Liver (tissue), 9 donors: ENCODE results near the gene FAM120B. TPM values are rescaled to one million over a fixed set of nuclear protein-coding genes. Genes with fewer than 3 reads are reported as not detected.

ENCODE experiments used
- DNase-seq: peaks from one replicate; pipeline ENCODE4 v3.0.0-alpha.2; 2017; ENCODE audit warnings: low spot score
- H3K27ac ChIP-seq, 2 donors: one replicate each; pipeline ENCODE4 v1.7.0; 2013; ENCODE audit warnings: inconsistent platforms in 2 of 2, low read length in 2 of 2, control low read depth in 1 of 2, low read depth in 1 of 2, mild to moderate bottlenecking in 1 of 2
- H3K27me3 ChIP-seq, 4 donors: one replicate each; pipeline versions ENCODE4 v1.6.1 to v1.7.0; 2013; ENCODE audit warnings: low read length in 3 of 4, inconsistent platforms in 1 of 4, mild to moderate bottlenecking in 1 of 4, moderate library complexity in 1 of 4; ENCODE audit not compliant: control insufficient read depth in 4 of 4, insufficient read depth in 4 of 4
- H3K36me3 ChIP-seq, 4 donors: one replicate each; pipeline versions ENCODE4 v1.6.1 to v1.7.0; 2013; ENCODE audit warnings: low read length in 3 of 4, mild to moderate bottlenecking in 3 of 4, low read depth in 1 of 4, moderate library complexity in 1 of 4; ENCODE audit not compliant: control insufficient read depth in 4 of 4, insufficient read depth in 3 of 4
- H3K4me1 ChIP-seq, 4 donors: one replicate each; pipeline versions ENCODE4 v1.6.1 to v1.7.0; 2013; ENCODE audit warnings: low read length in 3 of 4, mild to moderate bottlenecking in 3 of 4, moderate library complexity in 1 of 4; ENCODE audit not compliant: control insufficient read depth in 4 of 4, insufficient read depth in 4 of 4
- H3K4me3 ChIP-seq, 3 donors: one replicate each; pipeline versions ENCODE4 v1.6.1 to v1.7.0; 2013; ENCODE audit warnings: low read length in 3 of 3, control low read depth in 1 of 3, low read depth in 1 of 3, mild to moderate bottlenecking in 1 of 3
- H3K9ac ChIP-seq, 2 donors: one replicate each; pipeline ENCODE4 v1.7.0; 2013; ENCODE audit warnings: low read length in 2 of 2, mild to moderate bottlenecking in 2 of 2, moderate library complexity in 2 of 2, control low read depth in 1 of 2, low read depth in 1 of 2
- H3K9me3 ChIP-seq, 4 donors: one replicate each; pipeline versions ENCODE4 v1.6.1 to v1.7.0; 2013; ENCODE audit warnings: low read length in 3 of 4; ENCODE audit not compliant: control insufficient read depth in 4 of 4
- CTCF ChIP-seq: fragments of 150-350 bp; IDR thresholded peaks from 2 replicates; pipeline ENCODE4 v1.5.1; 2017; ENCODE audit warnings: improper control_type of control experiment, low read depth, low read length; ENCODE audit not compliant: missing input control
- EGR1 ChIP-seq, 2 donors: IDR thresholded peaks; 2 replicates each; pipeline ENCODE4 v1.6.1; 2016 to 2018; ENCODE audit warnings: antibody characterized with exemption in 2 of 2, low read depth in 2 of 2
- FOXA1 ChIP-seq: IDR thresholded peaks from 2 replicates; pipeline ENCODE4 v1.6.1; 2016; ENCODE audit warnings: antibody characterized with exemption
- FOXA2 ChIP-seq: IDR thresholded peaks from 2 replicates; pipeline ENCODE4 v1.6.1; 2016; ENCODE audit warnings: antibody characterized with exemption
- GABPA ChIP-seq, 2 donors: IDR thresholded peaks in 1 of 2; conservative IDR thresholded peaks in 1 of 2; 2 replicates each; pipeline ENCODE4 v1.6.1; 2016; ENCODE audit warnings: antibody characterized with exemption in 2 of 2, mild to moderate bottlenecking in 1 of 2, moderate library complexity in 1 of 2
- HNF4A ChIP-seq, 2 donors: conservative IDR thresholded peaks; 2 replicates each; pipeline ENCODE4 v1.6.1; 2016; ENCODE audit warnings: antibody characterized with exemption in 2 of 2, mild to moderate bottlenecking in 2 of 2
- HNF4G ChIP-seq: IDR thresholded peaks from 2 replicates; pipeline ENCODE4 v1.6.1; 2016; ENCODE audit warnings: antibody characterized with exemption
- JUND ChIP-seq, 2 donors: IDR thresholded peaks; 2 replicates each; pipeline ENCODE4 v1.6.1; 2016; ENCODE audit warnings: antibody characterized with exemption in 2 of 2
- MAX ChIP-seq: IDR thresholded peaks from 2 replicates; pipeline ENCODE4 v1.6.1; 2016; ENCODE audit warnings: antibody characterized with exemption
- NR2F2 ChIP-seq: IDR thresholded peaks from 2 replicates; pipeline ENCODE4 v1.6.1; 2016; ENCODE audit warnings: antibody characterized with exemption
- RAD21 ChIP-seq, 2 donors: IDR thresholded peaks; 2 replicates each; pipeline ENCODE4 v1.6.1; 2016; ENCODE audit warnings: antibody characterized with exemption in 2 of 2, mild to moderate bottlenecking in 2 of 2
- RXRA ChIP-seq, 2 donors: IDR thresholded peaks; 2 replicates each; pipeline ENCODE4 v1.6.1; 2017 to 2018; ENCODE audit warnings: antibody characterized with exemption in 2 of 2, mild to moderate bottlenecking in 1 of 2
- SP1 ChIP-seq: IDR thresholded peaks from 2 replicates; pipeline ENCODE4 v1.6.1; 2018; ENCODE audit warnings: antibody characterized with exemption, mild to moderate bottlenecking
- TAF1 ChIP-seq: conservative IDR thresholded peaks from 2 replicates; pipeline ENCODE4 v1.6.1; 2016; ENCODE audit warnings: antibody characterized with exemption, mild to moderate bottlenecking
- YY1 ChIP-seq: IDR thresholded peaks from 2 replicates; pipeline ENCODE4 v1.6.1; 2016; ENCODE audit warnings: antibody characterized with exemption, mild to moderate bottlenecking
- ZBTB33 ChIP-seq: IDR thresholded peaks from 2 replicates; pipeline ENCODE4 v1.6.1; 2016; ENCODE audit warnings: antibody characterized with exemption
- WGBS: extraction: QIAGEN DNeasy Blood & Tissue Kit; methylation state at CpG from one replicate; pipeline ENCODE4 v1.1.7; 2013; 5-methylcytosine and 5-hydroxymethylcytosine counted together
- polyA plus RNA-seq, 2 donors: library from polyadenylated mRNA; stranded (reverse) in 1 of 2; unstranded in 1 of 2; fragments of 200-250 nt in 1 of 2; fragments of >200 nt in 1 of 2; fragmentation: Nextera tagmentation in 1 of 2; extraction: Ambion mirVana in 1 of 2; gene quantifications; one replicate each; pipeline versions ENCODE4 v1.2.1 to v1.2.3, GENCODE V29; 2013 to 2015
- total RNA-seq, 2 donors: library from RNA; depleted of rRNA; stranded (reverse); fragments of >200 nt; gene quantifications; one replicate each; pipeline ENCODE4 v1.2.3, GENCODE V29; 2014
- TF ChIP-seq, protein P1 (sequence below): IDR thresholded peaks from 2 replicates; pipeline ENCODE4 v1.6.1; 2016; ENCODE audit warnings: antibody characterized with exemption, mild to moderate bottlenecking
- TF ChIP-seq, protein P2 (sequence below): IDR thresholded peaks from 2 replicates; pipeline ENCODE4 v1.6.1; 2016; ENCODE audit warnings: antibody characterized with exemption
- donor health status: healthy.
- donor health status: healthy.
- donor health status: healthy.
- donor health status: healthy.
- donor health status: healthy.

Gene FAM120B
- total and polyA plus RNA-seq, 4 donors, result 6.0 to 11.1 (median 9.1) TPM

GRCh38 chr6:170288852-170289179 lies 17.7 kb upstream of the FAM120B start:
- H3K9ac ChIP-seq, result no peak overlapping the region
- H3K27ac ChIP-seq, result peak overlapping the region in 1 of 2 donors; percentile 5
- H3K4me3 ChIP-seq, result peak overlapping the region in 2 of 3 donors; percentile 6 to 69
- WGBS, result 9% methylated on average over 16 of the region's 16 CpGs
- no peak for DNase-seq
- peaks cover 0 to 2% (median 0%) of the 10 kb centered on the region in 4 donors for H3K36me3 ChIP-seq
- peaks cover 10 to 57% (median 25%) of the 10 kb centered on the region in 4 donors for H3K4me1 ChIP-seq
- H3K27me3 ChIP-seq, result peaks cover 0 to 13% (median 5%) of the 10 kb centered on the region in 4 donors
- TF ChIP-seq YY1 (no peak), ZBTB33 (no peak), FOXA2 (no peak), MAX (no peak), HNF4A (conservative IDR thresholded peaks at IDR 0.05) (no peak), EGR1 (IDR thresholded peaks at IDR 0.05; ENCODE audit: low read depth in 2 of 2) (no peak), GABPA (IDR thresholded peaks at IDR 0.05 in 1 of 2, conservative IDR thresholded peaks at IDR 0.05 in 1 of 2) (no peak), NR2F2 (no peak), SP1 (no peak), JUND (IDR thresholded peaks at IDR 0.05) (no peak), CTCF (no peak), TAF1 (no peak), HNF4G (no peak), RXRA (IDR thresholded peaks at IDR 0.05) (no peak), RAD21 (IDR thresholded peaks at IDR 0.05) (no peak), FOXA1 (no peak)
- TF ChIP-seq, protein P1, sequence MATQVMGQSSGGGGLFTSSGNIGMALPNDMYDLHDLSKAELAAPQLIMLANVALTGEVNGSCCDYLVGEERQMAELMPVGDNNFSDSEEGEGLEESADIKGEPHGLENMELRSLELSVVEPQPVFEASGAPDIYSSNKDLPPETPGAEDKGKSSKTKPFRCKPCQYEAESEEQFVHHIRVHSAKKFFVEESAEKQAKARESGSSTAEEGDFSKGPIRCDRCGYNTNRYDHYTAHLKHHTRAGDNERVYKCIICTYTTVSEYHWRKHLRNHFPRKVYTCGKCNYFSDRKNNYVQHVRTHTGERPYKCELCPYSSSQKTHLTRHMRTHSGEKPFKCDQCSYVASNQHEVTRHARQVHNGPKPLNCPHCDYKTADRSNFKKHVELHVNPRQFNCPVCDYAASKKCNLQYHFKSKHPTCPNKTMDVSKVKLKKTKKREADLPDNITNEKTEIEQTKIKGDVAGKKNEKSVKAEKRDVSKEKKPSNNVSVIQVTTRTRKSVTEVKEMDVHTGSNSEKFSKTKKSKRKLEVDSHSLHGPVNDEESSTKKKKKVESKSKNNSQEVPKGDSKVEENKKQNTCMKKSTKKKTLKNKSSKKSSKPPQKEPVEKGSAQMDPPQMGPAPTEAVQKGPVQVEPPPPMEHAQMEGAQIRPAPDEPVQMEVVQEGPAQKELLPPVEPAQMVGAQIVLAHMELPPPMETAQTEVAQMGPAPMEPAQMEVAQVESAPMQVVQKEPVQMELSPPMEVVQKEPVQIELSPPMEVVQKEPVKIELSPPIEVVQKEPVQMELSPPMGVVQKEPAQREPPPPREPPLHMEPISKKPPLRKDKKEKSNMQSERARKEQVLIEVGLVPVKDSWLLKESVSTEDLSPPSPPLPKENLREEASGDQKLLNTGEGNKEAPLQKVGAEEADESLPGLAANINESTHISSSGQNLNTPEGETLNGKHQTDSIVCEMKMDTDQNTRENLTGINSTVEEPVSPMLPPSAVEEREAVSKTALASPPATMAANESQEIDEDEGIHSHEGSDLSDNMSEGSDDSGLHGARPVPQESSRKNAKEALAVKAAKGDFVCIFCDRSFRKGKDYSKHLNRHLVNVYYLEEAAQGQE, result no peak
- TF ChIP-seq, protein P2, sequence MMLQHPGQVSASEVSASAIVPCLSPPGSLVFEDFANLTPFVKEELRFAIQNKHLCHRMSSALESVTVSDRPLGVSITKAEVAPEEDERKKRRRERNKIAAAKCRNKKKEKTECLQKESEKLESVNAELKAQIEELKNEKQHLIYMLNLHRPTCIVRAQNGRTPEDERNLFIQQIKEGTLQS, result no peak
- no peaks in the 10 kb centered on the region for H3K9me3 ChIP-seq
